Spleen (tissue), 11 donors: ENCODE data around the gene IFI30. TPM values are rescaled to one million over a fixed set of nuclear protein-coding genes. Genes with fewer than 3 reads are reported as not detected.

ENCODE experiments used
- DNase-seq: peaks from one replicate; pipeline ENCODE4 v3.0.0-alpha.2; 2020
- H3K27ac ChIP-seq, 8 donors: fragments of 200-600 bp; sonication (generic) in 7 of 8; 1 replicate in 4 of 8; 2 replicates in 4 of 8; pipeline versions ENCODE4 v1.5.0 to v1.8.0; 2016 to 2021; ENCODE audit warnings: inconsistent platforms in 4 of 8, mild to moderate bottlenecking in 4 of 8, moderate library complexity in 1 of 8
- H3K27me3 ChIP-seq, 7 donors: fragments of 200-600 bp; sonication (generic) in 6 of 7; replicated peaks in 1 of 7; 1 replicate in 4 of 7; 2 replicates in 3 of 7; pipeline versions ENCODE4 v1.5.0 to v1.8.0; 2016 to 2021; ENCODE audit warnings: inconsistent platforms in 3 of 7, mild to moderate bottlenecking in 1 of 7
- H3K36me3 ChIP-seq, 6 donors: fragments of 200-600 bp; sonication (generic) in 5 of 6; 1 replicate in 4 of 6; 2 replicates in 2 of 6; pipeline versions ENCODE4 v1.5.0 to v1.8.0; 2016 to 2021; ENCODE audit warnings: inconsistent platforms in 2 of 6
- H3K4me1 ChIP-seq, 6 donors: fragments of 200-600 bp; sonication (generic) in 5 of 6; 1 replicate in 3 of 6; 2 replicates in 3 of 6; pipeline versions ENCODE4 v1.5.0 to v1.8.0; 2016 to 2021; ENCODE audit warnings: inconsistent platforms in 3 of 6
- H3K4me3 ChIP-seq, 8 donors: fragments of 200-600 bp; sonication (generic) in 7 of 8; 1 replicate in 4 of 8; 2 replicates in 4 of 8; pipeline versions ENCODE4 v1.5.0 to v1.8.0; 2016 to 2021; ENCODE audit warnings: inconsistent platforms in 4 of 8, mild to moderate bottlenecking in 4 of 8, moderate library complexity in 2 of 8
- H3K9me3 ChIP-seq, 8 donors: fragments of 200-600 bp; sonication (generic) in 7 of 8; 1 replicate in 4 of 8; 2 replicates in 4 of 8; pipeline versions ENCODE4 v1.5.0 to v1.8.0; 2016 to 2021; ENCODE audit warnings: inconsistent platforms in 4 of 8
- CTCF ChIP-seq, 11 experiments: fragments of 200-600 bp in 7 of 11; fragments of 450-650 bp in 4 of 11; sonication (generic) in 4 of 11; IDR thresholded peaks in 8 of 11; conservative IDR thresholded peaks in 3 of 11; 1 replicate in 7 of 11; 2 replicates in 4 of 11; pipeline versions ENCODE4 v1.4.0 to v1.8.0; 2016 to 2021; ENCODE audit warnings: antibody characterized with exemption in 11 of 11, inconsistent platforms in 4 of 11, mild to moderate bottlenecking in 1 of 11
- POLR2A ChIP-seq, 3 donors: fragments of 450-650 bp; IDR thresholded peaks; one replicate each; pipeline ENCODE4 v1.5.1; 2017; ENCODE audit warnings: antibody characterized with exemption in 3 of 3, mild to moderate bottlenecking in 1 of 3
- POLR2AphosphoS5 ChIP-seq, 3 donors: sonication (generic); formaldehyde crosslinking; IDR thresholded peaks; one replicate each; pipeline ENCODE4 v1.5.1; 2017; ENCODE audit warnings: antibody characterized with exemption in 3 of 3
- WGBS, 5 donors: extraction: QIAGEN DNeasy Blood & Tissue Kit in 3 of 5; methylation state at CpG; one replicate each; pipeline versions ENCODE4 v1.1.5 to v1.1.7; 2013 to 2018; 5-methylcytosine and 5-hydroxymethylcytosine counted together
- intact Hi-C: fragments of 100-400 bp; cut with DNase I; formaldehyde crosslinking; loops from one replicate; pipeline ENCODE4 v1.15.0; 2023; ENCODE audit warnings: low total_unique reads
- polyA plus RNA-seq, 3 donors: library from polyadenylated mRNA; stranded (reverse); fragments of 200-250 nt; gene quantifications; one replicate each; pipeline ENCODE4 v1.2.1, GENCODE V29; 2013
- total RNA-seq, 7 donors: library from RNA; depleted of rRNA in 3 of 7; stranded (reverse); fragments of >200 nt in 3 of 7; fragmentation: NEBNext Ultra II Directional in 4 of 7; extraction: Animal tissue kit (Norgen Biotek cat#: 25700) in 4 of 7; gene quantifications; one replicate each; pipeline versions ENCODE4 v1.1.0 to v1.2.1, GENCODE V29; 2016 to 2021
- donor health status: healthy with polysubstance abuse.
- donor health status: DM: no; HTN: no; CAD: no; lungs with moderate emphysema.
- donor health status: DM: no; HTN: no; CAD: no.
- donor health status: Bipolar disorder and iron deficiency.
- donor health status: healthy.
- donor health status: DM: no; HTN: no; CAD: no.
- donor health status: DM: yes; HTN: yes; CAD: no.

The IFI30 gene
- total and polyA plus RNA-seq, 10 donors: 206 to 475 (median 288) TPM

- peaks cover 0 to 57% (median 29%) of the 10 kb centered on the region in 6 donors for H3K36me3 ChIP-seq
- peak overlapping the region; percentile 53 to 92 (median 78) for H3K4me3 ChIP-seq
- H3K27ac ChIP-seq: peak overlapping the region; percentile 95 to 99 (median 96)
- WGBS, 5 donors: 0% methylated on average over 20 to 22 of the region's 22 CpGs
- H3K4me1 ChIP-seq: peaks cover 21 to 68% (median 44%) of the 10 kb centered on the region in 6 donors
- no peaks in the 10 kb centered on the region for H3K27me3 ChIP-seq
- no peaks in the 10 kb centered on the region for H3K9me3 ChIP-seq
- intact Hi-C loops: loop anchor here (5.0 kb wide), 1 partner anchor 40 kb away; no protein-coding TSS in a partner anchor
- peak; percentile 68 to 90 (median 86) for TF ChIP-seq CTCF (IDR thresholded peaks at IDR 0.05 in 8 of 11, conservative IDR thresholded peaks at IDR 0.05 in 3 of 11)
- TF ChIP-seq POLR2AphosphoS5 (IDR thresholded peaks at IDR 0.05): peak in 2 of 3 donors; percentile 77 to 85
- peak in 1 of 3 donors; percentile 56 for TF ChIP-seq POLR2A (IDR thresholded peaks at IDR 0.05)
- DNase-seq: peak; percentile 99
These were observed 21.2 kb upstream of the IFI30 start for GRCh38 chr19:18152442-18152816.

GRCh38 chr19:18152817-18153555 is 20.6 kb upstream of the IFI30 start, which contains the start of gene PIK3R2:
TSS of gene PIK3R2 (plus strand) at chr19:18153163. CDS start at chr19:18155880, 2,717 bp downstream.
- peak within 1 kb of the TSS; percentile 95 to 99 (median 96) for H3K27ac ChIP-seq
- peak in 8 of 11 experiments; percentile 1 to 63 (median 16) for TF ChIP-seq CTCF (IDR thresholded peaks at IDR 0.05 in 8 of 11, conservative IDR thresholded peaks at IDR 0.05 in 3 of 11)
- peak; percentile 63 to 85 (median 84) for TF ChIP-seq POLR2AphosphoS5 (IDR thresholded peaks at IDR 0.05)
- TF ChIP-seq POLR2A (IDR thresholded peaks at IDR 0.05): peak in 1 of 3 donors; percentile 59
- DNase-seq: peak; percentile 99
- WGBS, 5 donors: 0 to 1% (median 0%) methylated on average over 16 to 86 of the region's 86 CpGs
- peak within 1 kb of the TSS; percentile 53 to 92 (median 78) for H3K4me3 ChIP-seq
- no peaks in the 10 kb centered on the region for H3K9me3 ChIP-seq
- intact Hi-C loops: loop anchor here (5.0 kb wide), 1 partner anchor 41 kb away; no protein-coding TSS in a partner anchor
- no peaks in the 10 kb centered on the region for H3K27me3 ChIP-seq
- H3K36me3 ChIP-seq: peaks cover 0 to 52% (median 23%) of the 10 kb centered on the region in 6 donors
- peaks cover 22 to 73% (median 48%) of the 10 kb centered on the region in 6 donors for H3K4me1 ChIP-seq

GRCh38 chr19:18153556-18154134 is 20.0 kb upstream of the IFI30 start:
- DNase-seq: peak; percentile 91
- TF ChIP-seq CTCF (IDR thresholded peaks at IDR 0.05 in 8 of 11, conservative IDR thresholded peaks at IDR 0.05 in 3 of 11) (no peak), POLR2AphosphoS5 (IDR thresholded peaks at IDR 0.05) (no peak), POLR2A (IDR thresholded peaks at IDR 0.05) (no peak)
- Histone ChIP-seq H3K4me1 (peaks cover 22 to 80% (median 50%) of the 10 kb centered on the region in 6 donors), H3K4me3 (peak overlapping the region; percentile 53 to 92 (median 78)), H3K9me3 (no peaks in the 10 kb centered on the region), H3K27ac (peak overlapping the region; percentile 95 to 99 (median 96)), H3K36me3 (peaks cover 0 to 45% (median 17%) of the 10 kb centered on the region in 6 donors), H3K27me3 (no peaks in the 10 kb centered on the region)
- intact Hi-C loops: loop anchor here (5.0 kb wide), 1 partner anchor 41 kb away; no protein-coding TSS in a partner anchor
- WGBS, 5 donors: 3 to 8% (median 4%) methylated on average over 16 to 38 of the region's 38 CpGs
